Right lobe of liver (tissue), 6 donors: Measurements from ENCODE around the gene FBXO17. TPM values are rescaled to one million over a fixed set of nuclear protein-coding genes. Genes with fewer than 3 reads are reported as not detected.
A peak's percentile ranks its signal among the peaks of the same experiment; 100 is the strongest.

Experiments
- ATAC-seq, 4 donors: fragments of 200-7000 bp; cut with Tn5 transposase; one replicate each; pipeline ENCODE4 v1.9.1; 2020; ENCODE audit warnings: mild to moderate bottlenecking in 4 of 4, moderate library complexity in 4 of 4
- DNase-seq, 3 donors: peaks; one replicate each; pipeline ENCODE4 v3.0.0-alpha.2; 2020
- H3K27ac ChIP-seq, 3 donors: fragments of 200-600 bp; one replicate each; pipeline ENCODE4 v1.8.0; 2022
- H3K27me3 ChIP-seq, 2 donors: fragments of 200-600 bp; one replicate each; pipeline ENCODE4 v1.8.0; 2022
- H3K36me3 ChIP-seq, 4 donors: fragments of 200-600 bp; sonication (generic) in 1 of 4; one replicate each; pipeline versions ENCODE4 v1.5.1 to v1.8.0; 2017 to 2022; ENCODE audit warnings: control low read depth in 1 of 4
- H3K4me1 ChIP-seq, 4 donors: fragments of 200-600 bp; sonication (generic) in 1 of 4; one replicate each; pipeline versions ENCODE4 v1.5.1 to v1.8.0; 2017 to 2022; ENCODE audit warnings: control low read depth in 1 of 4
- H3K4me3 ChIP-seq, 3 donors: fragments of 200-600 bp; one replicate each; pipeline ENCODE4 v1.8.0; 2022
- H3K9me3 ChIP-seq, 4 donors: fragments of 200-600 bp; sonication (generic) in 1 of 4; one replicate each; pipeline versions ENCODE4 v1.5.1 to v1.8.0; 2017 to 2022; ENCODE audit warnings: control low read depth in 1 of 4
- POLR2A ChIP-seq: fragments of 450-650 bp; IDR thresholded peaks from one replicate; pipeline ENCODE4 v1.6.1; 2017; ENCODE audit warnings: antibody characterized with exemption, mild to moderate bottlenecking
- WGBS: methylation state at CpG from one replicate; pipeline ENCODE4 v1.1.6; 2018; ENCODE audit warnings: low coverage, low lambda C conversion rate; ENCODE audit not compliant: insufficient coverage; ENCODE audit errors: missing lambda C conversion rate; 5-methylcytosine and 5-hydroxymethylcytosine counted together
- intact Hi-C, 2 donors: fragments of 100-400 bp; cut with DNase I; formaldehyde crosslinking; loops; one replicate each; pipeline versions ENCODE4 v1.11.2 to v1.14.1; 2022
- total RNA-seq, 6 experiments: library from RNA; depleted of rRNA in 2 of 6; stranded (reverse); fragments of >200 nt in 2 of 6; fragmentation: NEBNext Ultra II Directional in 3 of 6; extraction: Animal tissue kit (Norgen Biotek cat#: 25700) in 3 of 6; gene quantifications; one replicate each; pipeline versions ENCODE4 v1.1.0 to v1.2.4, GENCODE V29; 2016 to 2023
- TF ChIP-seq, protein P1 (sequence below), 4 donors: fragments of 200-600 bp in 3 of 4; fragments of 450-650 bp in 1 of 4; IDR thresholded peaks; one replicate each; pipeline versions ENCODE4 v1.5.1 to v1.8.0; 2016 to 2022; ENCODE audit warnings: antibody characterized with exemption in 4 of 4, mild to moderate bottlenecking in 2 of 4
- donor health status: DM: no; HTN: yes; CAD: no.
- donor health status: DM: no; HTN: no; CAD: no.
- donor health status: DM: no; HTN: no; CAD: no.
- donor health status: DM: no; HTN: yes; CAD: no.
- donor health status: DM: no; HTN: yes; CAD: no.

Gene FBXO17
- total RNA-seq, 6 experiments from 2014 or later, result 19.9 to 57.9 (median 36.7) TPM

- no peak for ATAC-seq
- peaks cover 0 to 3% (median 0%) of the 10 kb centered on the region in 4 donors for H3K36me3 ChIP-seq
- no peaks in the 10 kb centered on the region for H3K27me3 ChIP-seq
- WGBS, result 63% methylated on average over 4 of the region's 12 CpGs
- no peaks in the 10 kb centered on the region for H3K4me1 ChIP-seq
- TF ChIP-seq POLR2A, result no peak
- TF ChIP-seq, protein P1, sequence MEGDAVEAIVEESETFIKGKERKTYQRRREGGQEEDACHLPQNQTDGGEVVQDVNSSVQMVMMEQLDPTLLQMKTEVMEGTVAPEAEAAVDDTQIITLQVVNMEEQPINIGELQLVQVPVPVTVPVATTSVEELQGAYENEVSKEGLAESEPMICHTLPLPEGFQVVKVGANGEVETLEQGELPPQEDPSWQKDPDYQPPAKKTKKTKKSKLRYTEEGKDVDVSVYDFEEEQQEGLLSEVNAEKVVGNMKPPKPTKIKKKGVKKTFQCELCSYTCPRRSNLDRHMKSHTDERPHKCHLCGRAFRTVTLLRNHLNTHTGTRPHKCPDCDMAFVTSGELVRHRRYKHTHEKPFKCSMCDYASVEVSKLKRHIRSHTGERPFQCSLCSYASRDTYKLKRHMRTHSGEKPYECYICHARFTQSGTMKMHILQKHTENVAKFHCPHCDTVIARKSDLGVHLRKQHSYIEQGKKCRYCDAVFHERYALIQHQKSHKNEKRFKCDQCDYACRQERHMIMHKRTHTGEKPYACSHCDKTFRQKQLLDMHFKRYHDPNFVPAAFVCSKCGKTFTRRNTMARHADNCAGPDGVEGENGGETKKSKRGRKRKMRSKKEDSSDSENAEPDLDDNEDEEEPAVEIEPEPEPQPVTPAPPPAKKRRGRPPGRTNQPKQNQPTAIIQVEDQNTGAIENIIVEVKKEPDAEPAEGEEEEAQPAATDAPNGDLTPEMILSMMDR (IDR thresholded peaks at IDR 0.05), result no peak
- no peak overlapping the region for H3K27ac ChIP-seq
- no peak overlapping the region for H3K4me3 ChIP-seq
- peak in 1 of 3 donors; percentile 35 for DNase-seq
- H3K9me3 ChIP-seq, result no peaks in the 10 kb centered on the region
- intact Hi-C loops, result no loop called here
These were observed 62.7 kb downstream of the FBXO17 start for GRCh38 chr19:38912600-38913514.

DNA sequence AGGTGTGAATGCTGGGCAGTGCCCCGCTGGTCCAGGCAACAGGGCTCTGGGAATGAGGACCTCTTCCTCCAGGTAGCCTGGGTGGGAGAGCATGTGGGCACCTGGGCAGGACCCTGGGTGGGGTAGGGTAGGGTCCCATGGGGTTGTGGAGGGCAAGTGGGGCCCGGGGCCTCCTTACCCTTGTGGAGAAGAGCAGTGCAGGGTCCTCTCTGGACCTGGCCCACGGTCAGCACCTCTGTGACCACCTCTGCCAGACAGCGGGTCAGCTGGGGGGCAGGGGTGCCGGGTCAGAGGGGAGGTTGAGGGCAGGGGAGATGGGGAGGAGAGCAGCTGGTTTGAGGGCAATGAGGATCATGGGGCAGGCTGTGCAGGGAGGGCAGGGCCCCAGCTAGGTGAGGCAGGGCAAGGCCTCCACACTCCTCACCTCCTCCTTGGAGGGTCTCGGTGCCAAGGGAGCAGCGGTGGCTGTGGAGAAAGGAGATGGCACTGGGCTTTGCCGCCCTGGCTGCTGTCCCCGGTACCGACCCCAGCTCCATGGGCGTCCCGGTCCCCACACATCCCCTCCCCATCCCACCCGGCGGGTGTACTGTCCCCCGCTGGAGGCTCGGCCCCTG is 64.0 kb downstream of the FBXO17 start:
- H3K27ac ChIP-seq, result no peak overlapping the region
- TF ChIP-seq POLR2A, result no peak
- TF ChIP-seq, protein P1 (IDR thresholded peaks at IDR 0.05), result no peak
- no peaks in the 10 kb centered on the region for H3K9me3 ChIP-seq
- peak in 2 of 4 donors; percentile 8 to 10 for ATAC-seq
- H3K36me3 ChIP-seq, result peaks cover 0 to 14% (median under 1%) of the 10 kb centered on the region in 4 donors
- no peaks in the 10 kb centered on the region for H3K27me3 ChIP-seq
- intact Hi-C loops, result no loop called here
- no peaks in the 10 kb centered on the region for H3K4me1 ChIP-seq
- no peak overlapping the region for H3K4me3 ChIP-seq
- no peak for DNase-seq
- WGBS, result 94% methylated on average over 3 of the region's 16 CpGs

GRCh38 chr19:38910488-38910887 is 65.1 kb downstream of the FBXO17 start:
- 95% methylated on average over 12 of the region's 12 CpGs for WGBS
- H3K27me3 ChIP-seq, result no peaks in the 10 kb centered on the region
- ATAC-seq (no peak), DNase-seq (no peak)
- no peaks in the 10 kb centered on the region for H3K4me1 ChIP-seq
- TF ChIP-seq, protein P1 (IDR thresholded peaks at IDR 0.05), result no peak
- TF ChIP-seq POLR2A, result no peak
- H3K4me3 ChIP-seq, result no peak overlapping the region
- intact Hi-C loops, result no loop called here
- peaks cover 0 to 18% (median 2%) of the 10 kb centered on the region in 4 donors for H3K36me3 ChIP-seq
- no peaks in the 10 kb centered on the region for H3K9me3 ChIP-seq
- no peak overlapping the region for H3K27ac ChIP-seq

GRCh38 chr19:38908911-38909310 is 66.6 kb downstream of the FBXO17 start:
- Histone ChIP-seq H3K27ac (no peak overlapping the region), H3K4me3 (no peak overlapping the region), H3K27me3 (no peaks in the 10 kb centered on the region), H3K36me3 (peaks cover 0 to 24% (median 3%) of the 10 kb centered on the region in 4 donors), H3K4me1 (peaks cover 0 to 12% (median 3%) of the 10 kb centered on the region in 4 donors), H3K9me3 (no peaks in the 10 kb centered on the region)
- intact Hi-C loops, result no loop called here
- 83% methylated on average over 3 of the region's 10 CpGs for WGBS
- ATAC-seq, result no peak
- TF ChIP-seq POLR2A, result no peak
- TF ChIP-seq, protein P1 (IDR thresholded peaks at IDR 0.05), result no peak
- DNase-seq, result no peak
